PC-9 (cell line): ENCODE measurements around the gene AMY1B. TPM values are rescaled to one million over a fixed set of nuclear protein-coding genes. Genes with fewer than 3 reads are reported as not detected.
"Not testable (repeated sequence)": the region's sequence is repeated elsewhere in the genome, so short reads cannot be mapped to it uniquely, and the experiment has no call there.

Experiments used
- BruUV-seq: library from RNA; stranded (reverse); fragments of 400-500 nt; replicated peaks from 2 replicates; lab custom pipeline; 2021; lab: Mats Ljungman, UMichigan
- CTCF ChIA-PET: fragments of 300-600 bp; sonication (Branson Sonifier 250); formaldehyde crosslinking; loops from one replicate; lab custom pipeline; 2022; ENCODE audit warnings: antibody characterized with exemption; lab: Charles Lee
- POLR2A ChIA-PET: fragments of 300-600 bp; sonication (Branson Sonifier 250); formaldehyde crosslinking; loops from one replicate; lab custom pipeline; 2022; ENCODE audit warnings: antibody characterized with exemption; ENCODE audit not compliant: unreplicated experiment; lab: Charles Lee
- DNase-seq, 2 experiments: peaks; one replicate each; pipeline versions ENCODE4 v3.0.0 to v3.0.0-alpha.2; 2015 to 2022; ENCODE audit warnings: mixed read lengths in 1 of 2
- H2AFZ ChIP-seq: fragments of 200-600 bp; sonication (generic); 2 replicates; pipeline ENCODE4 v1.8.1; 2017; ENCODE audit warnings: antibody characterized with exemption
- H3F3A ChIP-seq: fragments of 200-600 bp; sonication (generic); 2 replicates; pipeline ENCODE4 v1.8.1; 2017; ENCODE audit warnings: antibody characterized with exemption, mild to moderate bottlenecking, low read depth; ENCODE audit not compliant: insufficient read depth
- H3K27ac ChIP-seq: fragments of 200-600 bp; sonication (generic); 2 replicates; pipeline ENCODE4 v1.6.1; 2016; ENCODE audit warnings: mixed run types
- H3K27me3 ChIP-seq: fragments of 200-600 bp; sonication (generic); 2 replicates; pipeline ENCODE4 v1.6.1; 2016; ENCODE audit warnings: low read depth, mixed run types; ENCODE audit not compliant: insufficient read depth
- H3K36me3 ChIP-seq: fragments of 200-600 bp; sonication (generic); 2 replicates; pipeline ENCODE4 v1.6.1; 2016; ENCODE audit warnings: low read depth, mixed run types
- H3K4me1 ChIP-seq: fragments of 200-600 bp; sonication (generic); replicated peaks from 2 replicates; pipeline ENCODE4 v1.6.1; 2016; ENCODE audit warnings: mixed run types; ENCODE audit not compliant: insufficient read depth
- H3K4me2 ChIP-seq: fragments of 200-600 bp; sonication (generic); 2 replicates; pipeline ENCODE4 v1.6.1; 2017; ENCODE audit warnings: mixed run types
- H3K4me3 ChIP-seq: fragments of 200-600 bp; sonication (generic); 2 replicates; pipeline ENCODE4 v1.6.1; 2016; ENCODE audit warnings: mixed run types
- H3K79me2 ChIP-seq: fragments of 200-600 bp; sonication (generic); 2 replicates; pipeline ENCODE4 v1.6.1; 2017; ENCODE audit warnings: low read depth, mixed run types
- H3K9me2 ChIP-seq: fragments of 200-600 bp; sonication (generic); 2 replicates; pipeline ENCODE4 v1.8.1; 2017; ENCODE audit warnings: mild to moderate bottlenecking; ENCODE audit not compliant: insufficient read depth
- H3K9me3 ChIP-seq: fragments of 200-600 bp; sonication (generic); 2 replicates; pipeline ENCODE4 v1.8.1; 2016; ENCODE audit warnings: low read depth; ENCODE audit not compliant: insufficient read depth
- H4K20me1 ChIP-seq: fragments of 200-600 bp; sonication (generic); 2 replicates; pipeline ENCODE4 v1.8.1; 2017; ENCODE audit not compliant: insufficient read depth
- intact Hi-C: fragments of 100-400 bp; cut with micrococcal nuclease; formaldehyde crosslinking; loops from one replicate; pipeline ENCODE4 v1.10.0; 2022; ENCODE audit not compliant: unreplicated experiment
- total RNA-seq: library from RNA; stranded (reverse); gene quantifications from 2 replicates; pipeline ENCODE4 v1.2.3, GENCODE V29; 2021

Gene AMY1B
- total RNA-seq, 1 experiment from 2014 or later, result not detected

DNA sequence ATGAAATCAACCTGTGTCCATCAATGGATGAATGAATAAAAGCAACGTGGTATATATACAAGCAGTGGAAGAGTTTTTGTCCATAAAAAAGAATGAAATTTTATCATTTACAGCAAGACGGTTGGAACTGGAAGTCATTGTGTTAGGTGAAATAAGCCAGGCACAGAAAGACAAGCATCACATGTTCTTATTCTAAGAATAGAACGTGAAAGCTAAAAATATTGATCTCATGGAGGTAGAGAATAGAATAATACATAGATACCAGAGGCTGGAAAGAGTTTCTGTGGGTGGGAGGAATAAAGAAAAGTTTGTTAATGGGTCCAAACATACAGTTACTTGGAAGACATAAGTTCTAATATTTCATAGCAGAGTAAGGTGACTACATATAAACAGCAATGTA, 14.4 kb upstream of the AMY1B start:
- BruUV-seq, result not testable (repeated sequence)

DNA sequence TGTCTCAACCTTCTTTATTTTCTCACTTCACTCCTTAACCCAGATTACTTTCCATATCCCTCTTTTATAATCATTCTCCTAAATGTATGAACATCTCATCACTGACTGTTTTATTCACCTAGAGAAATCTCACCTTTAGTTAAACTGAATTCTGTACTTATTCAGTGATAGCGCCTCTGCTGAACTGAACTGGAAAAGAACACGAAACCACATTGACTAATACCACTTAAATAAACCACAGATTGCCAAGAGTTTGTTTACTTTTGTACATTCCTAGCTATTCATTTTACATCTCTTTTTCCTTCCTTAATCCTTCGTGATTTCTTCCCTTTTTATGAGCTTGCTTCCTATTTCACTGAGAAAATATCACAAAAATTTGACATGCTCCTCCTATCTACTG, 11.7 kb upstream of the AMY1B start:
- not testable (repeated sequence) for H4K20me1 ChIP-seq

More for the DNA sequence above, 14.4 kb upstream of the AMY1B start:
- H3K4me3 ChIP-seq, H3K4me2 ChIP-seq, CTCF ChIA-PET, POLR2A ChIA-PET, H2AFZ ChIP-seq, H3K9me2 ChIP-seq, H3K27ac ChIP-seq, H4K20me1 ChIP-seq, H3K79me2 ChIP-seq, H3K27me3 ChIP-seq, H3K4me1 ChIP-seq, DNase-seq, H3K36me3 ChIP-seq, H3F3A ChIP-seq, H3K9me3 ChIP-seq, intact Hi-C loops: not testable (repeated sequence)

GRCh38 chr1:103701256-103701655, 5.2 kb upstream of the AMY1B start:
- intact Hi-C loops, H3K4me3 ChIP-seq, H3K79me2 ChIP-seq, DNase-seq, H3K4me2 ChIP-seq, CTCF ChIA-PET, H3K27me3 ChIP-seq, H3K36me3 ChIP-seq, H3K4me1 ChIP-seq, POLR2A ChIA-PET, H3K27ac ChIP-seq, BruUV-seq, H3K9me2 ChIP-seq, H4K20me1 ChIP-seq, H2AFZ ChIP-seq, H3F3A ChIP-seq, H3K9me3 ChIP-seq: not testable (repeated sequence)

More for the DNA sequence above, 11.7 kb upstream of the AMY1B start:
- H3K4me1 ChIP-seq, H2AFZ ChIP-seq, H3F3A ChIP-seq, intact Hi-C loops, CTCF ChIA-PET, DNase-seq, H3K27ac ChIP-seq, H3K4me3 ChIP-seq, BruUV-seq, H3K36me3 ChIP-seq, POLR2A ChIA-PET, H3K4me2 ChIP-seq, H3K27me3 ChIP-seq, H3K9me3 ChIP-seq, H3K9me2 ChIP-seq, H3K79me2 ChIP-seq: not testable (repeated sequence)

GRCh38 chr1:103700669-103701068, 4.7 kb upstream of the AMY1B start:
- H3K9me3 ChIP-seq, H3F3A ChIP-seq, DNase-seq, H2AFZ ChIP-seq, POLR2A ChIA-PET, H3K9me2 ChIP-seq, BruUV-seq, intact Hi-C loops, CTCF ChIA-PET, H3K27ac ChIP-seq, H4K20me1 ChIP-seq, H3K4me3 ChIP-seq, H3K27me3 ChIP-seq, H3K4me1 ChIP-seq, H3K79me2 ChIP-seq, H3K36me3 ChIP-seq, H3K4me2 ChIP-seq: not testable (repeated sequence)

GRCh38 chr1:103697430-103697829, 1.4 kb upstream of the AMY1B start:
- intact Hi-C loops, result not testable (repeated sequence)

DNA sequence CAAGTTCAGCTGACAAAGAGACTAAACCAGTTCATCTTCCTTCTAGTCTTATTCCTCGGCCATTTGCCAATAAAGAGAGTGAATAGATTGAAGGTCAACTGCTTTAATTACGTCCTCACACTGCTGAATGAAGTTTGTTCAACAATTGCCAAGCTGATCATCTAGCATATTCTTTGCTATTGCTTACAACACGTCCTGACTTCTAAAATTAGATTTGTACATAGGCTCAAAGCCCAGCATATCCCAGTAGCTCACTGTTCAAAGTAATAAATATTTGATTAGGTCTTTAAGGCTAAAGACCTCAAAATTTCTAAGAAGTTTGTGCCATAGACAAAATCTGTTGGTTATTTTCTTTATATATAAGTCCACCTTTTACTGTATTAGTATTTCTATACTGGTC, 19.7 kb downstream of the AMY1B start:
- H3K36me3 ChIP-seq, H4K20me1 ChIP-seq, H3K27me3 ChIP-seq, H3K4me1 ChIP-seq, H3K9me2 ChIP-seq, H3K4me2 ChIP-seq, H3K4me3 ChIP-seq, H2AFZ ChIP-seq, H3K27ac ChIP-seq, CTCF ChIA-PET, BruUV-seq, intact Hi-C loops, H3K79me2 ChIP-seq, H3F3A ChIP-seq, DNase-seq, H3K9me3 ChIP-seq, POLR2A ChIA-PET: not testable (repeated sequence)

More at GRCh38 chr1:103697430-103697829, 1.4 kb upstream of the AMY1B start:
- H3K4me3 ChIP-seq, H2AFZ ChIP-seq, H3K9me2 ChIP-seq, H3K27ac ChIP-seq, H3K4me1 ChIP-seq, POLR2A ChIA-PET, H3K4me2 ChIP-seq, H4K20me1 ChIP-seq, H3F3A ChIP-seq, CTCF ChIA-PET, H3K36me3 ChIP-seq, H3K9me3 ChIP-seq, DNase-seq, H3K27me3 ChIP-seq, H3K79me2 ChIP-seq, BruUV-seq: not testable (repeated sequence)

GRCh38 chr1:103655460-103655859, 40.5 kb downstream of the AMY1B start, which contains the start of gene AMY1A:
AMY1A (plus strand) TSS chr1:103655760; CDS start chr1:103656331, 571 bp downstream.
- H2AFZ ChIP-seq, DNase-seq, H3F3A ChIP-seq, H3K4me1 ChIP-seq, H3K27ac ChIP-seq, H3K36me3 ChIP-seq, H3K4me2 ChIP-seq, intact Hi-C loops, H3K79me2 ChIP-seq, H3K4me3 ChIP-seq, CTCF ChIA-PET, H3K9me2 ChIP-seq, H3K27me3 ChIP-seq, H4K20me1 ChIP-seq, BruUV-seq, POLR2A ChIA-PET, H3K9me3 ChIP-seq: not testable (repeated sequence)
